HL-60 (cell line): ENCODE results near the gene SPIB.

ENCODE experiments used
- CTCF ChIP-seq: IDR thresholded peaks from one replicate; pipeline ENCODE4 v1.5.1; 2011; ENCODE audit warnings: low read length, control low read depth, inconsistent platforms; ENCODE audit not compliant: insufficient read depth
- GABPA ChIP-seq: IDR thresholded peaks from 2 replicates; pipeline ENCODE4 v1.6.1; 2012; ENCODE audit warnings: low read depth
- POLR2AphosphoS5 ChIP-seq: IDR thresholded peaks from 2 replicates; pipeline ENCODE4 v1.6.1; 2012; ENCODE audit warnings: low read depth
- REST ChIP-seq: IDR thresholded peaks from 2 replicates; pipeline ENCODE4 v1.6.1; 2012; ENCODE audit warnings: low read depth; ENCODE audit not compliant: insufficient replicate concordance
- SPI1 ChIP-seq: IDR thresholded peaks from 2 replicates; pipeline ENCODE4 v1.6.1; 2012; ENCODE audit warnings: low read depth, mild to moderate bottlenecking, borderline replicate concordance

GRCh38 chr19:50377517-50377916 is 41.2 kb upstream of the SPIB start:
- TF ChIP-seq CTCF (no peak), SPI1 (no peak), REST (no peak), POLR2AphosphoS5 (no peak), GABPA (no peak)
